ENCODE results near the gene CD163L1. TPM values are rescaled to one million over a fixed set of nuclear protein-coding genes. Genes with fewer than 3 reads are reported as not detected.

The CD163L1 gene
- total and polyA plus RNA-seq, 8 donors = 5.0 to 8.4 (median 6.3) TPM

DNA sequence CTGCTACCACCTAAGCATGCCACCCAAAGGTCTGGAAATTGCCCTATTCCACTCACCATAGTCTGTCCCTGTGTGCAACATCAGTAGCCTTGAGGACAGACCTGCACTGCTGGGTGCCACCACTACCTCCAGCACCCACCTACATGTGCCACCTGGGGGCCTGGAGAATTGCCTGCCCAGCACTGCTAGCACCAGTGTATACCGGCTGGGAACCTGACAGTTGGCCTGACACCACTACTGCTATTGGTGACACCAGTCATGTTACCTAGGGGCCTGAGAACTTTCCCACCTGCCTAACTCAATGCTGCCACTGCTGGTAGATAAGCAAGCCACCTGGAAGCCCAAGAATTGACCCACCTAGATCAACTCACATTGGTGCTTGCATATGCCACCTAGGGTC, 60.8 kb downstream of the CD163L1 start:
- Histone ChIP-seq H3K4me1 (no peaks in the 10 kb centered on the region), H3K4me3 (no peak overlapping the region), H3K9me3 (peaks cover 0 to 6% of the 10 kb centered on the region in 2 donors), H3K27me3 (no peaks in the 10 kb centered on the region), H3K27ac (no peak overlapping the region), H3K36me3 (no peaks in the 10 kb centered on the region)
- DNase-seq (no peak), ATAC-seq (no peak)
- TF ChIP-seq, protein P1, sequence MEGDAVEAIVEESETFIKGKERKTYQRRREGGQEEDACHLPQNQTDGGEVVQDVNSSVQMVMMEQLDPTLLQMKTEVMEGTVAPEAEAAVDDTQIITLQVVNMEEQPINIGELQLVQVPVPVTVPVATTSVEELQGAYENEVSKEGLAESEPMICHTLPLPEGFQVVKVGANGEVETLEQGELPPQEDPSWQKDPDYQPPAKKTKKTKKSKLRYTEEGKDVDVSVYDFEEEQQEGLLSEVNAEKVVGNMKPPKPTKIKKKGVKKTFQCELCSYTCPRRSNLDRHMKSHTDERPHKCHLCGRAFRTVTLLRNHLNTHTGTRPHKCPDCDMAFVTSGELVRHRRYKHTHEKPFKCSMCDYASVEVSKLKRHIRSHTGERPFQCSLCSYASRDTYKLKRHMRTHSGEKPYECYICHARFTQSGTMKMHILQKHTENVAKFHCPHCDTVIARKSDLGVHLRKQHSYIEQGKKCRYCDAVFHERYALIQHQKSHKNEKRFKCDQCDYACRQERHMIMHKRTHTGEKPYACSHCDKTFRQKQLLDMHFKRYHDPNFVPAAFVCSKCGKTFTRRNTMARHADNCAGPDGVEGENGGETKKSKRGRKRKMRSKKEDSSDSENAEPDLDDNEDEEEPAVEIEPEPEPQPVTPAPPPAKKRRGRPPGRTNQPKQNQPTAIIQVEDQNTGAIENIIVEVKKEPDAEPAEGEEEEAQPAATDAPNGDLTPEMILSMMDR (IDR thresholded peaks at IDR 0.05) = no peak
- intact Hi-C loops (cut with DNase I) = no loop called here

DNA sequence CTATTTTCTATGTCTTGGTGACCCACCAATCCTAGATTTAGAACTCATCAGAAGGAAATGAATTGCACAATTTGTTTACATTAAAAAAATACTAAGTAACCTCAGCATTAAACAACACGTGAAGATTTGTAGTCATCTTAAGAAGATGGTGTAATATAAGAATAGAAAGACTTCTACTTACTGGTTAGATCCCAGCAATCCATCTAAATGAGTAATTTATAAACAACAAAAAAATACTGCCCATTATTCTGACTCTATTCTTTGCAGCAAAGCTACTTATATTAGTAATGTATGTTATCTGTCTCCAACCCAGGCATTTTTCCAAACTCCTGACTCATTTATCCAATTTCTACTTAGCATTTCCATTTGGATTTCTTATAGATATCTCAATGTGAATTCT, 67.8 kb downstream of the CD163L1 start:
- H3K27ac ChIP-seq = no peak overlapping the region
- no peaks in the 10 kb centered on the region for H3K4me1 ChIP-seq
- TF ChIP-seq, protein P1 (IDR thresholded peaks at IDR 0.05) = no peak
- DNase-seq (no peak), ATAC-seq (no peak)
- H3K36me3 ChIP-seq = no peaks in the 10 kb centered on the region
- intact Hi-C loops (cut with DNase I) = no loop called here
- H3K4me3 ChIP-seq = no peak overlapping the region
- no peaks in the 10 kb centered on the region for H3K9me3 ChIP-seq
- peaks cover 0 to 3% of the 10 kb centered on the region in 2 donors for H3K27me3 ChIP-seq

DNA sequence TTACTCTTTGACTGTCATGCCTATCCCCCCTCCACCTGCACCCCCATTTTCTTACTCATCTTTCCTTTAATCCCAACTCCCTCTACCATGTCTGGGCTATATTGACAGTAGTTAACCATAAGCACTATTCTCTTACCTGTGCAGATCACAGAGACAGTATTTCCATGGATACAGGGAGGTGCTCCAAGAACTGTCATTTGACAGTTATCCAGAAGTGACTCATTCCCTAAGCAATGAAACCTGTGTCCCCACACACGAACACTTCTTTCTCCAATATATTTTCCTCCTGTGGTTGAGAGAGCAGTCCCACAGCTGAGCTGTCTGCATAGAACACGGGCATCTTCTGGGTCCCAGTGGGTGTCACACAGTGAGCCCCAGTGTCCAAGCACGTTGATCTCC, 68.8 kb downstream of the CD163L1 start:
- intact Hi-C loops (cut with DNase I) = no loop called here
- Histone ChIP-seq H3K4me3 (no peak overlapping the region), H3K9me3 (no peaks in the 10 kb centered on the region), H3K4me1 (no peaks in the 10 kb centered on the region), H3K36me3 (no peaks in the 10 kb centered on the region), H3K27me3 (peaks cover 0 to 3% of the 10 kb centered on the region in 2 donors), H3K27ac (no peak overlapping the region)
- DNase-seq = no peak
- ATAC-seq = no peak
- TF ChIP-seq, protein P1 (IDR thresholded peaks at IDR 0.05) = no peak

DNA sequence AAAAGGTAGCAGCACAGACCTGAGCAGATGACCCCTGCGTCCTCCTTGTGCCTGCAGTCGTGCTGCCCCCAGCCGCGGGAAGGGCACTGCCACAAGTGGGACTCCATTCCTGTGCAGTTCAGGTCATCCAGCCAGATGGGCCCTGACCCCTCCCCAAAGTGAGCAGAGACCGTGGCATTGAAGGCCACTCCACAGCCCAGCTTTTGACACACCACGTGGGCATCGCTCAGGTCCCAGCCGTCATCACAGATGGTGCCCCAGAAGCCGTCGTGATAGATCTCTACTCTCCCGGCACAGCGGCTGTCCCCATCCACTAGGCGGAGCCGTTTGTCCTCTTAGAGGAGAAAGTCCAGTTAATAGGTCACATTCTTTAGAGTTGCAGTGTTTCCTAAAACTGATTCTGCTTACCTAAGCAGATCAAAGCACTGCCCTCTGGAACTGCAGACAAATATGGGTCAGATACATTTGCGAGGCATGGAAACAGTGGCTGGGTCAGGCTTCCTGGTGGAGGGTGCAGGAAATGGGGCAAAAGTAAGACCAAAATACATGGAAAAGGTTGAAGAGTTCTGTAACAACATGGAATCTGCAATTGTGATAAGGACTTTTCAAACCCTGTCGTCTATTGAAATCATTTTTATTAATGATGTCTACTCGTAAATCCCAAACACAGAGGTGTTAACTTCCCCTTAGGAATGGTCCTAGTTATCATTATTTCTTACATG, 69.4 kb downstream of the CD163L1 start:
- Histone ChIP-seq H3K4me1 (no peaks in the 10 kb centered on the region), H3K36me3 (no peaks in the 10 kb centered on the region), H3K9me3 (no peaks in the 10 kb centered on the region), H3K4me3 (no peak overlapping the region), H3K27ac (no peak overlapping the region), H3K27me3 (peaks cover 0 to 3% of the 10 kb centered on the region in 2 donors)
- TF ChIP-seq, protein P1 (IDR thresholded peaks at IDR 0.05) = peak in 1 of 2 donors; percentile 26
- intact Hi-C loops (cut with DNase I) = no loop called here
- DNase-seq (peak in 3 of 4 donors; percentile 17 to 78 (median 34)), ATAC-seq (peak; percentile 59)

DNA sequence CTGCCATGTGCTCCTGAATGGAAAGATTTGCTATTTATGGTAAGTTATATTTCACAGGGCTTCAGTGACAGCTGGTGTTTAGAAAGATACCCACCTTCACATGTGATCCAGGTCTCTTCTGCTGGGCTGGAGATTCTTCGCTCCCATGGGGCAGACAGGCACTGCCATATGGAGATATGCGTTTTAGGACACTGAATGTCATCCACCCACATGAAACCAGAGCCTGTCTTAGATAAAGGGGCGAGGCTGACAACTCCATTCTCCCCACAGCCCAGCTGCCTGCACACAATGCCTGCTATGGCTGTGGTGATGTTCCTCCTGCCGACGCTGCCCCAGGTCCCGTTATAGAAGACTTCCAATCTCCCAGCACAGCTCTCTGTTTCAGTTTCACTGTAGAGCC, 70.7 kb downstream of the CD163L1 start:
- ATAC-seq (no peak), DNase-seq (peak in 1 of 4 donors; percentile 20)
- H3K4me3 ChIP-seq = no peak overlapping the region
- H3K27ac ChIP-seq = no peak overlapping the region
- TF ChIP-seq, protein P1 (IDR thresholded peaks at IDR 0.05) = no peak
- no peaks in the 10 kb centered on the region for H3K9me3 ChIP-seq
- no peaks in the 10 kb centered on the region for H3K36me3 ChIP-seq
- no peaks in the 10 kb centered on the region for H3K4me1 ChIP-seq
- intact Hi-C loops (cut with DNase I) = no loop called here
- H3K27me3 ChIP-seq = peaks cover 0 to 3% of the 10 kb centered on the region in 2 donors

All from left lung (tissue), 10 donors.